SIG-M5 treated with dmso at 0.1 percent for 504 hours (cell line): ENCODE data around the gene ATG12.
"Not testable (repeated sequence)": the region's sequence is repeated elsewhere in the genome, so short reads cannot be mapped to it uniquely, and the experiment has no call there.

Source experiments
- DNase-seq: peaks from one replicate; lab custom pipeline; 2025; ENCODE audit not compliant: unreplicated experiment; lab: John Stamatoyannopoulos, UW

The ATG12 gene

DNA sequence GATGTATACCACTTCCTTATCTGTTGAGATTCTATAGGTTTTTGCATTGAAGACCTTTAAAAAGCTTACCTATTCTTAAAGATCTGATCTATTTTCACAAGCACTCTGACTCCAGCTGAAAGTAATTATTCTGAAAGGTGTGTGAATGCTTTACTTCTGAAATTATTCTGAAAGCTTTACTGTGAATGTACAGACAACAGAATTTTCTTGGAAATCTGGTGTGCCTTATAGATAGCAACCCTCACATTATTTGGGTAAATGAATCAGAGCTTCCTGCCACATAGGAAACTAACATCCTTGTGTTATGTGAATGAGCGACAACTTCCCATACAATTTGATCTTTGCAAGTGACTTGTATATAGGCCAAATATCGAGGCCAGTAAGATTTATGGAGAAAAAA lies 31.4 kb downstream of the ATG12 start:
- no peak for DNase-seq

DNA sequence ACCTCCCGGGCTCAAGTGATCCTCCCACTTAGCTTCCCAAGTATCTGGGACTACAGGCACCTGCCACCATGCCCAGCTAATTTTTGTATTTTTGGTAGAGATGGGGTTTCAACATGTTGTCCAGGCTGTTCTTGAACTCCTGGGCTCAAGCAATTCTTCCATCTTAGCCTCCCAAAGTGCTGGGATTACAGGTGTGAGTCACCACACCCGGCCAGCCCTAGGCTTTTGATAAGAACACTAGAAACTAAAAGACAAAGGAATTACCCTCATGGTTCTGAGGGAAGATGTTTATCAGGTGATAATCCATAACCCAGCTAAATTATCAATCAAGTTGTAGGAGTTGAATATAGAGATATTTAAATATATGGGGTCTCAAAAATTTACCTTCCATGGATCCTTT lies 33.3 kb downstream of the ATG12 start:
- not testable (repeated sequence) for DNase-seq

DNA sequence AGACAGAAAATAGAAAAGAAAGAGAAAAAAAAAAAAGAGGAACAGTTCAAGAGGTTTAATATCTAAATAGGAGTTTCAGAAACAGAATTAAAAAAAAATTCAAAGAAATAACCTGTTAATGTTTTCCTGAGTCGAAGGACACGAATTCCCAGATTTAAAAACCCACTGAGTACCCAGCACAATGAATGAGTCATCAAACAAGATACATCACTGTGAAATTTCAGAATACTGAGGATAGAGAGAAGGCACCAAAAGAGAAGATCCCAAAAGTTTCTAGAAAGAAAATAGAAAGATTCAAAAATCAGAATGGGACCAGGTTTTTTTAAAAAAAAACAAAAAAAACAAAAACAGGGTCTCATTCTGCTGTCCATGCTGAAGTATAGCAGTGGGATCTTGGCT lies 33.7 kb downstream of the ATG12 start:
- DNase-seq: no peak

DNA sequence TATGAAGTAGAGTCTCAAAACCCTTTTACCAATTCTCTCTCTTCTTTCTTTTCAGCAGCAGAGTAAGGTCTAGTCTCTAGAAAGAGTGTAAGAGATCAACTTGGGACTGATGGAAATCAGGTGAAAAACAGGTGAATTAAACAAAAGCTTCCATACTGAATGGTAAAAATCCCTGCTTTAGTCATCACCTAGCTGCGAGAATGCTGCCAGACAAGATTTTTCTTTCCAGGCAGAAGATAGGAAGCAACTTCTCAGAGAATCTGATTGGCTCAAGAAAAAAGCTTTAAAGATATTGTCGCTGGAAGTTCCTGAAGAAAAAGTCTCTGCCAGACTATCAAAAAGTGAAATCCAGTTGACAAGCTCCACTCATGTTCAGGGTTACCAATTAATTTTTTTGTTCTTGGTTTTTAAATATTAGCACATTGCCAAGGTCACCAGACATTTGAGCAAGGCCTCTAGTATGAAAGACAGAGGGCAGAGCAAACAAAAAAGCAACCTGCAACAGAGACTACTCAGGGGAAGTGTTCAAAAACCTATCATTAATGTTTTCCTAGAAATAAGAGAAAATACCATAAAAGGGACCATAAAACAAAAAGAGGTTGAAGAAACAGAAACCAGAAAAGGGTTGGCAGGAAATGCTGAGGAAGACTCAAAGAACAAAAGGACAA lies 34.2 kb downstream of the ATG12 start:
- no peak for DNase-seq

DNA sequence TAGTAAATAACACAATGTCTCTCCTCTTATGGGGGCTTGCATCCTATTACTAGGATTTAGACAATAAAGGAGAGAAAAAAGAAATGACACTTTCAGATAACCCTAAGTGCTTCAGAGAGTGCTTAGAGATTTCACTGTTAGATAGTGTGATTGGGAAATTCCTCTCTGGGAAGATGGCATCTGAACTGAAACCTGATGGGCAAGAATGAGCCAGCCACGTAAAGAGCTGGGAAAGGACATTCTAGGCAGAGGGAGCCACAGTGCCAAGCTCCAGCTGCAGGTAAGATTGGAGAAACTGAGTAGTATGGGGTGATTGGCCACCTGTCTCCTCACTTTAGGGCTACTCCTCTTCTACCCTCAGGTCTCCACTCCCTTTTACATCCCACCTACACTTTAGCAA lies 39.4 kb downstream of the ATG12 start:
- no peak for DNase-seq

DNA sequence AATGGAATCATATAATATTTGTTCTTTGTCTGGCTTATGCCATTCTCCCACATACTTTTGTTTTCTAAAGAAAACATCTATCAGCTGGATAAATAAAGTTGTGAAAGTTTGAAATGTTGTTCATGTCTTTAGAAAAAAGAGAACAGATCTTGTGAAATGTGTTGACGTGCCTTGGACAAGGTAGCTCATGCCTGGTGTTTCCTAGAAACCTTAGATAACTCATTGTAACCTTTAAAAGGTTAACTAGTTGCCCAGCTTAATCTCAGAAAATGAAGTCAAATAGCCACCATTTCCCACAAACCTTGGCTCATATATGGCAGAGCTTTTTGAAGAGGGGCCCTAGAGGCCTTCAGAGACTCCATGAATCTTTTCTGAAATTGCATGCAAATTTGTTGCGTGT lies 40.2 kb downstream of the ATG12 start:
- DNase-seq: no peak

DNA sequence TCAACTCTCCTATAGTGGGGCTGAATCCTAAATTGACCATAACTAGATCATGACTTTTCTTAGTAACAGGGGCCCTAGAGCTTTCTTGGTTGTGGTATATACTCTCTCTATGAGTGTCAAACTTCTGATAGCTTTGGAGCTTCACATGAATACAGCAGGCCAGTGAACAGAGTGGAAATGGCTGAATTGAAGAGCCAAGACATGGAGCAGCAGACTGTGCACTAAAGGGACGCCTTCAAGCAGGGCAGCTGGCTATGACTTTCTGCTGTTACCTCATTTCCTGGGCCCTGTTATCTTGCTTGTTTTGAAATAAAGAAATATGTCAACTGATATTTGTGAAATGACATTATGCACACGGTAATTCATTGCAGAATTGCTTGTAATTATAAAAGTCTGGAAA lies 41.3 kb downstream of the ATG12 start:
- no peak for DNase-seq

DNA sequence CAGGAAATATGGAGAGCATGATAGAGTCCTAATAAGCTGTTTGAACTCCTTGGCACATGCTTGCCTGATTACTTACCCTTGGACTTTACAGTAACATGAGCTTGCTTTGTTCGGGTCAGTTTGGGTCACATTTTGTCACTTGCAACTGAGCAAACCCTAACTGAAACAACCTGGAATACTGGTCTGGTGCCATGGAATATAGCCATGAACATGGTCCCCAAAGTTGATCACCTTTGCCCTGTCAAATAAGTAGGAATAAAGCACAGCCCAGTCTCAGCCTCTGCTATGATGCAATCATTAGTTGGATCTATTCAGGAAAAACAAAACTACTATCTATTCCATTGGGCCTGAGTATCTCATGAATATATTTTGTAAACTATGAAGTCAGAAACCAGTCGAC lies 43.1 kb downstream of the ATG12 start:
- no peak for DNase-seq

DNA sequence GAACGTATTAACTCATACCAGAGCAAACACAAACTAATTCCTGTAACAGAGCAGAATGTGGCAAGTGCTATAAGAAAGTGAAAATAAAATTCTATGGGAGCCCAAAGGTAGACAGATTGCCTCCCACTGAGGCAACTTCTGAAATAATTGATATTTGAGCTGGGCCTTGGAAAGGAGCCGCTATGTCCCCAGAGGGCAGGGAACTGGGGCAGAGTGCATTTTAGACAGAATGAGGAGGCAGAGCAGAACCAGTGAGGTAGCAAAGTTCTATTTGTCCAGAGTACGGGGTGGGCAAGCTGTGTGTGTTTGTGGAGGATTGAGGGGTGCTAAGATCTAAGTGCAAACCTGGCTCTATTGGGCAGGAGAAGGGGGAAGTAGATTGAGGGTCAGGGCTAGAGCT lies 44.7 kb downstream of the ATG12 start:
- no peak for DNase-seq

DNA sequence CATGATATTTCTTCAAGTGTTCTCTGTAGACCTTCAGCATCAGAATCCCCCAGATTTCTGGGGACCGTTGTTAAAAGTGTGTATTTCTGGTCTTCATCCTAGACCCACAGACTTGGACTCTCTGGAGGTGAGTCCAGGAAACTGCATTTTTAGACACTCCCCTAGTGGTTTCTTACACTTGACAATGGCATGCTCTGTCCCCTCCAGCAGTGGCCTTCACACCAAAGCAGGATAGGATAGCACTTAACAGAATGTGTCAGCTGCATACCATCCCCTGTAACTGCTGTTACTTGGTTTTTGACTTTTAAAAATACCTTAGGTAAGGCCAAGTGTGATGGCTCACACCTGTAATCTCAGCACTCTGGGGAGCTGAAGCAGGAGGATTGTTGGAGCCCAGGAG lies 45.7 kb downstream of the ATG12 start:
- no peak for DNase-seq

DNA sequence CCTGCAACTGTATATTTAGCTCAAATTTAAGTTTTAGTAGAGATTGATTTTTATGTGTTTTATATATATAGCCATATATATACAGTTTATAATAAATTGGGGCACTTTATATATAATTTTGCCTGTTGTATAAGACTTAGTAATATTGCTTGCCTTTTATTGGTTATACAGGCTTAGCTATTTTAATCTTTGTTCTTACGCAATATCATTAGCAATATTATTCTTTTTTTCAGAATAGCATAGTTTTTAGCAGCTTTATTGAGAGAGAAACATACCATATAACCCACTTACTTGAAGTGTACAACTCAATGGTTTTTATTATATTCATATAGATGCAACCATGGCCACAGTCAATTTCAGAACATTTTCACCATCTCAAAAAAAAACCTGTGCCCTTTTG lies 52.9 kb downstream of the ATG12 start:
- DNase-seq: no peak

DNA sequence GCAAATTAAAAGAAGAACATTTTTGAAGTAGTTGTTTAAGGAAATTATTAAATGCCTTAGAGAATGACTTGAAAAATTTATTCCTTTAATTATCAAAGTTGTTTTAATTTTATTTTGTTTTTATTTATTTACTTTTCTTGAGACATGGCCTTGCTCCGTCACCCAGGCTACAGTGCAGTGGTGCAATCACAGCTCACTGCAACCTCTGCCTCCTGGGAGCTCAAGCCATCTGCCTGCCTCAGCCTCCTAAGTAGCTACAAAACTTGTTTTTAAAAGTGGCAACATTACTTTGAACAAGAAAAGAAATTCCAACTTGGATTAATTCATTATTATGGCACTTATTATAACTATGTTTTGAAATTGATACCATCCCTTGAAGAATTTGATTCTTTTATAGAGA lies 53.9 kb downstream of the ATG12 start:
- no peak for DNase-seq

DNA sequence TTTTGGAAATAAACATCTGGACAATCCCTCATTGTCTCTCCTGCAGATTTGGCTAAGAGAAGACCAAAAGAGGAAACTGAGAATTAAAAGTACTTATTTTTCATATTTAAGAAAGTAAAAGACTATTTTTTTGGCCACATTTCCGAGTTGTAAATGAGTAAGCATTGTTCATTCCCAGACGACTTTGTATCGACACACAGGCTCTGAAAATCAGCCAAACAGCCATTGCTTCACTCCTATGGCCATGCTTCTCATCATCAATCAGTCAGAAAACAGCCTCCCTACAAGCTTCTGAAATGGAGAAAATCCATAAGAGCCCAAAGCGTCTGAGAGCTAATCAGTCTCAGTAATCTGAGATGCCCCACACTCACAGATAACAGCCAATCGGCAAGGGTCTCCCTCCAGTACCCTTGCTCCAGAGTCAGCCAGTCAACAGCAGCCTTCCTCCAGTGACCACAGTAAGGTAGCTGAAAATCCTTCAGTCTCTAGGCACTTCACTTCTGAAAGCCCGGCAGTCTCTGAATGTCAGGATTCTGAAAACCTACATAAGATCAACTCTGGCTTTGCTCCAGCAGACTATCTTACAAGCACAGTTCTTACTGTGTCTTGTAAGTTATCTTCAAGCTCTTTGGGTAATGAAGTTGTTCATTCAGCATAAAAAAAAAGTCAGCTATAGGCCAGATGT lies 55.8 kb downstream of the ATG12 start:
- DNase-seq: no peak

DNA sequence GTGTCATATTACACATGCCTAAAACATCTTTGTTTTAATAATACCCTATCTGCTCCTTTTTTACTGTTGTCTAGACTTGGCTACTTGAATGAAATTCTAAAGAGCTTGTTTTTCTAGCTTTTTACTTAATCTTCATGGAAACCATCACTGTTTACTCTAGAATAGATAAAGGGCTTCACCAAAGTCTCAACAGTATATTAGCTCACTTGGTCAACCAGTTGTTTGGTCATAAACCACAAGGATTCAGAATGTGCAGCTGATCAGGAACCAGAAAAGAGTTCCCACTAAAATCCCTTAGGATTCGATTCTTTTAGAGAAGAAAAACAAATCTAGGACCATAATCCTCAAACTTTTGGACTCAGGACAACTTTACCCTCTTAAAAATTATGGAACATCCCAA lies 62.9 kb downstream of the ATG12 start:
- no peak for DNase-seq
